Liver (tissue), 3 donors: ENCODE measurements around the gene SCAF11.

Source experiments
- ATF3 ChIP-seq: IDR thresholded peaks from 2 replicates; pipeline ENCODE4 v1.6.1; 2016; ENCODE audit warnings: antibody characterized with exemption
- CTCF ChIP-seq: fragments of 150-350 bp; IDR thresholded peaks from 2 replicates; pipeline ENCODE4 v1.5.1; 2017; ENCODE audit warnings: improper control_type of control experiment, low read depth, low read length; ENCODE audit not compliant: missing input control
- EGR1 ChIP-seq, 2 donors: IDR thresholded peaks; 2 replicates each; pipeline ENCODE4 v1.6.1; 2016 to 2018; ENCODE audit warnings: antibody characterized with exemption in 2 of 2, low read depth in 2 of 2
- FOXA2 ChIP-seq: IDR thresholded peaks from 2 replicates; pipeline ENCODE4 v1.6.1; 2016; ENCODE audit warnings: antibody characterized with exemption
- HNF4G ChIP-seq: IDR thresholded peaks from 2 replicates; pipeline ENCODE4 v1.6.1; 2016; ENCODE audit warnings: antibody characterized with exemption
- MAX ChIP-seq: IDR thresholded peaks from 2 replicates; pipeline ENCODE4 v1.6.1; 2016; ENCODE audit warnings: antibody characterized with exemption
- RAD21 ChIP-seq, 2 donors: IDR thresholded peaks; 2 replicates each; pipeline ENCODE4 v1.6.1; 2016; ENCODE audit warnings: antibody characterized with exemption in 2 of 2, mild to moderate bottlenecking in 2 of 2
- REST ChIP-seq: IDR thresholded peaks from 2 replicates; pipeline ENCODE4 v1.6.1; 2016; ENCODE audit warnings: antibody characterized with exemption, mild to moderate bottlenecking
- RXRA ChIP-seq, 2 donors: IDR thresholded peaks; 2 replicates each; pipeline ENCODE4 v1.6.1; 2017 to 2018; ENCODE audit warnings: antibody characterized with exemption in 2 of 2, mild to moderate bottlenecking in 1 of 2
- YY1 ChIP-seq: IDR thresholded peaks from 2 replicates; pipeline ENCODE4 v1.6.1; 2016; ENCODE audit warnings: antibody characterized with exemption, mild to moderate bottlenecking
- donor health status: healthy.
- donor health status: healthy.

GRCh38 chr12:45975506-45975905 is 14.9 kb downstream of the SCAF11 start:
- TF ChIP-seq CTCF (no peak), RXRA (IDR thresholded peaks at IDR 0.05) (no peak), MAX (no peak), EGR1 (IDR thresholded peaks at IDR 0.05; ENCODE audit: low read depth in 2 of 2) (no peak), FOXA2 (no peak), YY1 (no peak), REST (no peak), RAD21 (IDR thresholded peaks at IDR 0.05) (no peak), ATF3 (no peak), HNF4G (no peak)
